Subcutaneous abdominal adipose tissue (tissue), 5 donors: Measurements from ENCODE around the gene FBXW7.

Experiments
- H3K27ac ChIP-seq: one replicate; pipeline ENCODE4 v1.7.0; 2013; ENCODE audit warnings: low read depth, mild to moderate bottlenecking, inconsistent platforms, low read length, moderate library complexity
- H3K27me3 ChIP-seq, 5 donors: one replicate each; pipeline ENCODE4 v1.7.0; 2013; ENCODE audit warnings: low read length in 5 of 5, inconsistent platforms in 1 of 5; ENCODE audit not compliant: control insufficient read depth in 5 of 5, insufficient read depth in 4 of 5
- H3K36me3 ChIP-seq, 5 donors: one replicate each; pipeline ENCODE4 v1.7.0; 2013; ENCODE audit warnings: low read length in 5 of 5; ENCODE audit not compliant: control insufficient read depth in 5 of 5, insufficient read depth in 5 of 5
- H3K4me1 ChIP-seq, 5 donors: one replicate each; pipeline ENCODE4 v1.7.0; 2013; ENCODE audit warnings: low read length in 5 of 5, mild to moderate bottlenecking in 3 of 5, moderate library complexity in 1 of 5; ENCODE audit not compliant: control insufficient read depth in 5 of 5, insufficient read depth in 5 of 5
- H3K4me3 ChIP-seq, 5 donors: one replicate each; pipeline ENCODE4 v1.7.0; 2013; ENCODE audit warnings: low read length in 5 of 5, low read depth in 1 of 5
- H3K9ac ChIP-seq, 5 donors: one replicate each; pipeline ENCODE4 v1.7.0; 2013; ENCODE audit warnings: low read length in 5 of 5, mild to moderate bottlenecking in 4 of 5, moderate library complexity in 3 of 5
- H3K9me3 ChIP-seq, 5 donors: one replicate each; pipeline ENCODE4 v1.7.0; 2013; ENCODE audit warnings: low read length in 5 of 5; ENCODE audit not compliant: control insufficient read depth in 5 of 5
- donor health status: healthy.
- donor health status: healthy.
- donor health status: healthy.
- donor health status: healthy.
- donor health status: healthy.

Gene FBXW7

GRCh38 chr4:152294765-152295164 is 241.1 kb downstream of the FBXW7 start:
- no peak overlapping the region for H3K9ac ChIP-seq
- no peaks in the 10 kb centered on the region for H3K36me3 ChIP-seq
- H3K9me3 ChIP-seq, result no peaks in the 10 kb centered on the region
- H3K4me3 ChIP-seq, result no peak overlapping the region
- no peaks in the 10 kb centered on the region for H3K27me3 ChIP-seq
- H3K4me1 ChIP-seq, result peaks cover 0 to 8% (median 3%) of the 10 kb centered on the region in 5 donors
- no peak overlapping the region for H3K27ac ChIP-seq

- no peak overlapping the region for H3K4me3 ChIP-seq
- no peaks in the 10 kb centered on the region for H3K36me3 ChIP-seq
- H3K9ac ChIP-seq, result no peak overlapping the region
- no peaks in the 10 kb centered on the region for H3K27me3 ChIP-seq
- H3K9me3 ChIP-seq, result no peaks in the 10 kb centered on the region
- H3K4me1 ChIP-seq, result peaks cover 0 to 10% (median 5%) of the 10 kb centered on the region in 5 donors
- no peak overlapping the region for H3K27ac ChIP-seq
Measured at GRCh38 chr4:152294331-152294730, 241.6 kb downstream of the FBXW7 start.

- Histone ChIP-seq H3K9me3 (no peaks in the 10 kb centered on the region), H3K27me3 (no peaks in the 10 kb centered on the region), H3K27ac (no peak overlapping the region), H3K4me3 (no peak overlapping the region), H3K36me3 (no peaks in the 10 kb centered on the region), H3K9ac (no peak overlapping the region), H3K4me1 (peaks cover 0 to 8% (median 5%) of the 10 kb centered on the region in 5 donors)
Measured at GRCh38 chr4:152293527-152293926, 242.4 kb downstream of the FBXW7 start.

GRCh38 chr4:152290366-152290921 is 245.4 kb downstream of the FBXW7 start:
- Histone ChIP-seq H3K36me3 (no peaks in the 10 kb centered on the region), H3K9me3 (no peaks in the 10 kb centered on the region), H3K4me3 (no peak overlapping the region), H3K4me1 (peaks cover 0 to 5% (median 4%) of the 10 kb centered on the region in 5 donors), H3K27me3 (no peaks in the 10 kb centered on the region), H3K9ac (no peak overlapping the region), H3K27ac (no peak overlapping the region)

GRCh38 chr4:152289941-152290340 is 246.0 kb downstream of the FBXW7 start:
- H3K27ac ChIP-seq, result no peak overlapping the region
- H3K4me1 ChIP-seq, result peaks cover 0 to 5% (median 4%) of the 10 kb centered on the region in 5 donors
- no peaks in the 10 kb centered on the region for H3K9me3 ChIP-seq
- no peaks in the 10 kb centered on the region for H3K27me3 ChIP-seq
- no peak overlapping the region for H3K9ac ChIP-seq
- H3K36me3 ChIP-seq, result no peaks in the 10 kb centered on the region
- no peak overlapping the region for H3K4me3 ChIP-seq

GRCh38 chr4:152289541-152289940 is 246.4 kb downstream of the FBXW7 start:
- Histone ChIP-seq H3K4me1 (peaks cover 0 to 5% (median 4%) of the 10 kb centered on the region in 5 donors), H3K9me3 (no peaks in the 10 kb centered on the region), H3K27me3 (no peaks in the 10 kb centered on the region), H3K9ac (no peak overlapping the region), H3K27ac (no peak overlapping the region), H3K36me3 (no peaks in the 10 kb centered on the region), H3K4me3 (no peak overlapping the region)

- no peak overlapping the region for H3K9ac ChIP-seq
- peaks cover 0 to 2% (median 0%) of the 10 kb centered on the region in 5 donors for H3K27me3 ChIP-seq
- H3K4me3 ChIP-seq, result no peak overlapping the region
- no peak overlapping the region for H3K27ac ChIP-seq
- no peaks in the 10 kb centered on the region for H3K9me3 ChIP-seq
- no peaks in the 10 kb centered on the region for H3K4me1 ChIP-seq
- H3K36me3 ChIP-seq, result no peaks in the 10 kb centered on the region
Measured at GRCh38 chr4:152283801-152284470, 252.0 kb downstream of the FBXW7 start.

GRCh38 chr4:152281822-152282221 is 254.1 kb downstream of the FBXW7 start:
- no peaks in the 10 kb centered on the region for H3K36me3 ChIP-seq
- no peak overlapping the region for H3K27ac ChIP-seq
- no peak overlapping the region for H3K4me3 ChIP-seq
- H3K9me3 ChIP-seq, result no peaks in the 10 kb centered on the region
- H3K27me3 ChIP-seq, result peaks cover 0 to 2% (median 0%) of the 10 kb centered on the region in 5 donors
- no peaks in the 10 kb centered on the region for H3K4me1 ChIP-seq
- H3K9ac ChIP-seq, result no peak overlapping the region

- no peak overlapping the region for H3K27ac ChIP-seq
- no peak overlapping the region for H3K9ac ChIP-seq
- no peaks in the 10 kb centered on the region for H3K4me1 ChIP-seq
- H3K4me3 ChIP-seq, result no peak overlapping the region
- H3K9me3 ChIP-seq, result no peaks in the 10 kb centered on the region
- peaks cover 0 to 2% (median 0%) of the 10 kb centered on the region in 5 donors for H3K27me3 ChIP-seq
- no peaks in the 10 kb centered on the region for H3K36me3 ChIP-seq
Measured at GRCh38 chr4:152281211-152281610, 254.7 kb downstream of the FBXW7 start.

- no peak overlapping the region for H3K27ac ChIP-seq
- H3K4me3 ChIP-seq, result no peak overlapping the region
- H3K9ac ChIP-seq, result no peak overlapping the region
- H3K4me1 ChIP-seq, result no peaks in the 10 kb centered on the region
- H3K9me3 ChIP-seq, result no peaks in the 10 kb centered on the region
- peaks cover 0 to 2% (median 0%) of the 10 kb centered on the region in 5 donors for H3K27me3 ChIP-seq
- no peaks in the 10 kb centered on the region for H3K36me3 ChIP-seq
Measured at GRCh38 chr4:152279234-152279566, 256.7 kb downstream of the FBXW7 start.
